ENCODE measurements around the gene SEPSECS. TPM values are rescaled to one million over a fixed set of nuclear protein-coding genes. Genes with fewer than 3 reads are reported as not detected.

The SEPSECS gene
- polyA plus RNA-seq, 1 donor: 10.2 TPM

DNA sequence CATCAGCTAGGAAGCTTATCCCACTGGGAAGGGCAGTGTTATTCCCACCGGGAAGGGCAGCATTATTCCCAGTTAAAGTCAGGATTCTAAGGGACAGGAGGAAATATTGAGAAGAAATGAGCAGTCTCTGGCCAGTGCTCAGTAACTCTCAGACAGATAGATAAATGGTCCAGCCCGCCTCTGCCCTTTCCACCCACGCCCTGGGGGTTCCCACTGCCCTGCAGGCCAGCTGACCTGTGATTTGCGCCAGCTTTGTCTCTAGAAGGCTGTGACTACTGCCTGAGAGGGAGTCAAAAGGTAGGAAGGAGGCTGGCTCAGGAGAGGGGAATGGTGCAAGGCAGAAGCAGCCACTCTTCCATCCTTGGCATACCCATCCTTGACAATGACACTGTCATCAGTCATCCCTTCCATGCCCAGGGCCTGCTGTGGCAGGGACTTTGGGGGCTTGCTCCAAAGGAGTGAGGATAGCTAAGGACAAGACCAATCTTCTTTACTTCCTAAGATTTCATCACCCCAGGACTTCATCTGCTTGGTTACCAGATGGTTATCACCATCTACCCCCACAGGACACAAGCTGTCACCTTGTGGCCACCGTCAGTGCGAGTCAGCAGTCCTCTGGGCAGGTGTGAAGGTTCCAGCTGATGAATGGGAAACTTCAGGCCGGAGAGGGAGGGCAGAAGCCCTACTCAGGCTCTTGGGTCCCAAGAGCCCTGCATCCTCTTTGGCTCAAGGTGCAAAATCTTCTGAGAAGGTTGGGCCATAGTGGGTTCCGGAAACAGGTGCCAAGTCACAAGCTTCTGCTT, 49.5 kb downstream of the SEPSECS start:
- no peak for DNase-seq (ENCODE audit: low read depth)

DNA sequence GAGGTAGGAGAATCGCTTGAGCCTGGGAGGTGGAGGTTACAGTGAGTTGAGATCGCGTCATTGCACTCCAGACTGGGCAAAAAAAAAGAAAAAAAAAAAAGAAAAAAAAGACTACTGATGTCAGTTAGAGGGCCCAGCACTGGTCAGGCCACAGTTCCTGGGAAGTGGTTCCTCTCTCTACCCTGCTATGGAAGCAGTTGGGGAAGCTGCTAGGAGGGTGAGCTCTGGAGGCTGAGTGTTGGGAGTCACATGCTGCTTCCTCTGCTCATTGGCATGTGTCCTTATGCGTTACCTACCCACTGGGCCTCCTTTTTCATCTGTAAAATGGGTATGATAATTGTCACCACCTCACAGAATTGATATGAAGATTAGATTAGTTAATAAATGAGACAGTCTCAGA, 50.7 kb downstream of the SEPSECS start:
- DNase-seq (ENCODE audit: low read depth): no peak

DNA sequence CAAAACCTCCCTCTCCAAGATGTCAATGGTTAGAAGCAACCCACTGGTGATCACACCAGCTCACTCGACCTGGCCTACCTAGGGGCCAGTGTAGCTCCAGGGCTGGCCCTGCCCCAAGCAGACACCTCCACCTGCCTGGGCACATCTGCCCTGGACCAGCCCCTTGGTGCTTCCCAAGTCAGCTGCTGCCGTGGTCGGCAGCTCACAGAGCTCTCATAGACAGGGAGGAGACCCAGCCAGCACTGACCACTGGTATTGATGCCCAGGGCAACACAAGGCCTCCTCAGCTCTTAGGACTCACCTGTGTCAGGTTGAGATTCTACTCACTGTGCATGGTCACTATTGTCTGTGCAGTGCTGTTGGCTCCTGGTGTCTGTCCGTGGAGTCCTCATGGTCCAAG, 51.7 kb downstream of the SEPSECS start:
- no peak for DNase-seq (ENCODE audit: low read depth)

DNA sequence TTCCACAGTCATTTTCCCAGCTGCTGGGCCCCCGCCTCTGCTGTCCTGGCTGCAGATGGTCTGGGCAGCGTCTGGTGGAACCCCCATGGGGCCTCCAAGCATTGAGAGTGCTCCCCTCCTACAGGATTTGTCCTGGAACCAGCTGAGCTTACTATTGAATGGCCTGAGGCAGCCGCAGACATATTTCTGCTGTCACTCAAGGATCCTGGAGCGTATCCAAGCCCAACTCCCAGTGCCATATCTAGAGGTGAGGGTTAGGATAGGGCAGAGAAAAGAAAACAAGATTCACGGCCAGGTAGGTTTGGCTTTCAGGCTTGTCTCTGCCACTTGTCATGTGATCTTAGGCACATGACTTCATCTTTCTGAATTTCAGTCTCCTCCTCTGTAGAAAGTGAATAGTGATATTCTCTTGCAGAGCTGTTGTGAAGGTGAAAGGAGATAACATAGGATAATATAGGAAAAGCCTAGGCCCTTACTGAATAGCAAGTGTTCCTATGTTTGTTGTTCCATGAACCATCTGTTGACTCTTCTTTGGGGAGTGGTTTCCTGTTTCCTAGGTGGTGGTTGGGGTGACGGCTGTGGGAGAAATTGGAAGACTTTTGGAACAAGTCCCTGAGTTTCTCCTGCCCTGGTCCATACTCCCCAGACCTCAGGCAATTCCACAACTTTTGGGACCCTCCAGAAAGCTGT, 52.3 kb downstream of the SEPSECS start:
- DNase-seq (ENCODE audit: low read depth): no peak

DNA sequence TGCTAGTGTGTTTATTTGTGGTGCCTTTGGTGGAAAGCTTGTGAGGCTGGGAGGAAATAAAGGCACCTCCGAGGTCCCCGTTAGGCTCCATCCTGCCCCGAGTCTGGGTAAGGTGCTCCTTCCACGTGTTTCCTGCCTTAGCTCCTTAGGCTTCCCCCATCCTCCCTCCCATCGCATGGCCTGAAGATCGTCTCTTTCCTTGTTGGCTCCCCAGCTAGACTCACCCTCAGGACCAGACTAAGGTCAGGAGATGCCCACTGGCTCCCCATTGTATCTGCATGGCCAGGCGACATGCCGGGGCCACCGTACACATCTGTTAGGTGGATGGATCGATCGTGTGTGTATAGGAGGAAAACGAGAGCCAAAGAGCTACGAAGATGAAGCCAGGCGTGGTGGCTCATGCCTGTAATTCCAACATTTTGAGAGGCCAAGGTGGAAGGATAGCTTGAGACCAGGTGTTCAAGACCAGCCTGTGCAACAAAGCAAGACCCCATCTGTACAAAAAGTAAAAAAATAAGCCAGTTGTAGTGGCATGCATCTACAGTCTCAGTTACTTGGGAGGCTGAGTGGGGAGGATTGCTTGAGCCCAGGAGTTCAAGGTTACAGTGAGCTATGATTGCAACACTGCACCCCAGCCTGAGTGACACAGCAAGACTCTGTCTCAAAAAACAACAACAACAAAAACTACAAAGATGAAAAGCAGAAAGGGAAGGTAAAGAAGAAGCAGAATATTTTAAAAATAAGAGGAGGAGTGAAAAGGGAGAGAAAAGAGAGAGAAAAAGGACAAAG, 53.7 kb downstream of the SEPSECS start:
- no peak for DNase-seq (ENCODE audit: low read depth)

DNA sequence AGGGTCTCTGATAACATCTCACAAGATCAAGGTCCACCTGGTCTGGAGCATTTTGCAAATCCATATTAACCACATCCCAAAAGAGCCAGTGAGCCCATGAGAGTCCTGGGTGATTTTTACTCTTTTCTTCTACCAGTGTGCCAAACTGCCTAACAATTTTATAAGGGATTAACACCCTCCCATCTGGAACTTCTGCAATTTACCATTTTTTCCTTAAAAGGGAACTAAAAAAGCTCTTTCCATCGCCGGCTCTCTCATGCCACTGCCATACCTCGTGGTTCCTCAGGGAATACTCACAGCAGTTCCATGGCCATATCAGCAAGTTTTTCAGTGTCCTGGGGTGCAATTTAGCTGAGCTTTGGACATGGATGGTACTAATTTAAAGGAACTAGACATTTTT, 55.7 kb downstream of the SEPSECS start:
- DNase-seq (ENCODE audit: low read depth): no peak

DNA sequence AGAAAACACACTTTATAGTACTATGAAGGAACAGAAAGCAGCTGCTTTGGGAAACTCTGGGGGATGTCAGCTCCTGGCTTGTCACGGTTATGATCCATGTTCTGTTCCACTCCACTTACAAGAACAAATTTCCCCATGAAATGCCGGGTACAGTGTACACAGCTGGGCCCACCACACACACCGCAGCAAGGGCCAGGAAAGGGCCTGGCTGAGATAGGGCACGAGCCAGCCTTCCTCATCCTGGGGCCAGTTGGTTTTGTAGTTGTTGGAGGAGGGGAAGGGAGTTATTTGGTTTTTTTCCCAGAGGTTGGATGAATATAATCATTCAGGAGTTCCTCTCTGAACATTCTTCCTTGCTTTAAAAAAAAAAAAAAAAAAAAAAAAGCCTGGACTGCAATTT, 56.8 kb downstream of the SEPSECS start:
- no peak for DNase-seq (ENCODE audit: low read depth)

DNA sequence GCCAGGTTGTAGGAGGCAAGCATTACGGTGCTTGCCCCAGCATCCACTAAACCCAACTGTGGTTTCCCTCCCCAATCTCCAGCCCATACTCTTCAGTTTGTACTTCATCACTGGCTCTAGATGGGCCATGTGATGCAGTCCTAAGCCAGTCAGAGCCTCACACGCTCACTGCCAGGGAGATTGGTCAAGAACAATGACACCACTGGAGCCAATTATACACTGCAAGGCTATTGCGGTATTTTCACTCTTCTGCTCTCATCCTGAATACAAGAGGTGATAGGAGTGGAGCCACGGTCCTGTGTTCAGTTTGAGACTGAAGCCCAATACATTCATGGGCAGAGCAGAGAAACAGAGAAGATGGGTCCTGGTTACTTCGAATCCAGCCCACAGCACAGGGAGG, 58.4 kb downstream of the SEPSECS start:
- no peak for DNase-seq (ENCODE audit: low read depth)

DNA sequence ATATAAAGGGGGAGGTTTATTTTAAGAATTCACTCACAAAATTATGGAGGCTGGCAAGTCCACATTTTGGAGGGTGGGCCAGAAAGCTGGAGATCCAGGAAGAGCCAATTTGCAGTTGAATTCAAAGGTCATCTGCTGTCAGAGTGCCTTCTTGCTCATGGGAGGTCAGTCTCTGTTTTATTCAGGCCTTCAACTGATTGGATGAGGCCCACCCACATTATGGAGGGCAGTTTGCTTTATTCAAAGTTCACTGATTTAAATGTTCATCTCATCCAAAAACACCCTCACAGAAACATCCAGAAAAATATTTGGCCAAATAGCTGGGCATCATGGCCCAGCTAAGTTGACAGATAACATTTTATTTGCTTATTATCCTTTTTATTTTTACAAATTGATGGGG, 59.5 kb downstream of the SEPSECS start:
- DNase-seq (ENCODE audit: low read depth): no peak

DNA sequence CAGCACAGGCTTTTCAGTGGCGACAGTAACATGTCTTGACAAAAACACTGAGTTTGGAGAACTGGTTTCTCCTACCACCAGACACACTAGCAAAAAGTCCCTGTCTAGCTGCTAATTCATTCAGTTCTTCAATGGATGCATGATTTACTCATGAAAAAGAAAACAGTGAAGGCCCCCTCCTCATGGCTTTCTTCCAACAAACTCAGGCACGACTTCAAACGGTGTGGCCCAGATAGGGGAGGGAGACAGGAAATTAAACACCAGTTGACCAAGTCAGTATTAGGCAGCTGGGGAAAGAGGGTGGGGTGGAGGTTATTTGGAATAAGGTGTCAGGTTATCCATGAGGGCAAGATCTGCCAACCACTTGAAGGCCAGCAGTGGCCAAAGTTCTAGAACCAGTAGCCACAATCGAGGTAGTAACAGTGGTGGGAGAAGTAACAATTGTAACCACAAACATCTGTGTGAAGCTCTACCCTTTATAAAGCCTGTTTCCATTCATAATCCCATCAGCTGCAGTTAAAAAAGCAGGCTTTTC, 60.2 kb downstream of the SEPSECS start:
- DNase-seq (ENCODE audit: low read depth): no peak

DNA sequence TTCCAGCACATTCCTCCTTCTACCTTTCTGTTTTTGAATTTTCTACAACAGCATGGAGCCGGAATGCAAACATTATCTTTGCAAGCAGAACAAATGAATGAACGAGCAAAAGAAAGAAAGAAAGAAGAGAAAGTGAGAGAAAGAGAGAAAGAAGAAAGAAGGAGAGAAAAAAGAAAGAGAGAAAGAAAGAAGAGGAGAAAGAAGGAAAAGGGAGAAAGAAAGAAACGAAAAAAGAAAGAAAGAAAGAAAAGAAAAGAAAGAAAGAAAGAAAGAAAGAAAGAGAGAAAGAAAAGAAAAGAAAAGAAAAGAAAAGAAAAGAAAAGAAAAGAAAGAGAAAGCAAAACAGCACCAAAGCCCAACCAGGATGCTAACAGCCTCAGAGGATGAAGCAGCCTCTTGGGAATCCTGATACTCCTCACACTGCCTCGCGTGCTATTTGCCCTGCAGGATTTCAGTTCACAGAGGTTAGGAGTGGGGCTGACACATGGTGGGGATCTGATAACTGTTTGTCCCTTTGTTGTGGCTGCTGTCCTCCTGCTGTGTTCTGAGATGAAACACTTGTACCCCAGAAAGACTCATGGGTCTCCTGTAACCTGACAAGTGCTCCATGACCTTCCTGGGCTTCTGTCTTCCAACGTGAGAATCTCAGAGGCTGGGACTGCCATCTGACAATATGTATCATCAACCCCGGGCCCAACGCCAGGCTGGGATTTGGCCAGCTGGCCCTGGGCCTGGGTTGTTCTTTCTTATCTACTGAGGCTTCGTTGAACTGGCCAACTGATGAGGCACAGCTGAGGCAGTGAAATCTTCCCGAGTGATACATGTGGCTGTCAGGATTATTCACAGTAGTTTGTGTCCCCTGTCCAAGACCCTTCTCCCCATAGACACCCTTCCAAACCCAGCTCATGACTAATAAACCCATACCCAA, 61.0 kb downstream of the SEPSECS start:
- no peak for DNase-seq (ENCODE audit: low read depth)

DNA sequence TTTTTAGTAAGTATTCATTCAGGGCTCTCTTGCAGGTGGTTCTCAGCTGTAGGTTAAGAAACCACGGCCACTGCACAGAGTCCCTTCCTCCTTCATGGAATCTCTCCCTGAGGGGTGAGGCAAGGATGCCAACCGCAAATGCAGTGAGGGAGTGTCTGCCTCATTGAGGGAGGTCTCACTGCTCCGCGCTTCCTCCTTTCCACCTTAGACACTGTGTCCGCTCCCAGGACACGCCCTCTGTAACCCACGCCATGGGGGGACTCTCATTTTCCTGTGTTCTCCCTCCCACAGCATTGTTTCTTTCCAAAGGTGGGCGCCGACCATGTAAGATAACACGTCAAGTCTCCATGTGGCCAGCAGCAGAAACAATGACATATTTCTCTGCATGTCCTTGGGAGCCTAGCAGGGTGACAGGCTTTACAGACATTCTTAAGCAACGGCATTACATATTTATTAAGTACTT, 63.2 kb downstream of the SEPSECS start:
- no peak for DNase-seq (ENCODE audit: low read depth)

DNA sequence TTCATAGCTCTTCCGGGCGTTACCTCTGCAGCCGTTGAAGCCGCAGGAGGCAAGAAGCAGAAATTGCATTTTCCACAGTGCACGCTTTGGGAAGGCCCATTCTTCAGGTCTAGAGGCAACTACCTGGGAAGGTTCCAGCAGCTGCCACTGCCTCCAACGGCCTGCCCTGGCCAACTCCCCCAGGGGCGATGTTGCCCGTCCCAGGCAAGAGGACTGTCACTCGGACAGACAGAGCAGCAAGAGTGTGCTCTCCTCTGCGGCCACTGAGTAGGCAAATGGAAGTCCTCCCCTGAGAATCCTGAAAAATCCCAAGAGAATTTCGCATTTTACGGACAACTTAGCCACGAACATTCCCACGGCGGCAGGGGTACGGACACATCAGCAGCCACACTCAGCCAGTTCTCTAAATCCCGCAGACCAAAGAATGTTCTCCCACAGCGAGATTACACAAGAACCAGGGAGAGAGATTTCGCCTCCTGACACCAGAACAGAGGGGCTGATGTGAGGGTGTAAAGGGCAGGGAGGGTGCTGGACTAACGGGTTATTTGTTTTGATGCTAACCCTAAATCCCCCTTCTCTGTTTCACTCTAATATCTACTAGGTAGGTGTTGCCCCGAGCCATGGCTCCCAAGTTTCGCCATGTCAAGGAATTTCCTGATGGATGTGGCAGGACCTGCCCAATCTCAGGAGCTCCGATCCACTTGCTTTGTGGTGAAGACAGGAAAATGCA, 63.8 kb downstream of the SEPSECS start:
- DNase-seq (ENCODE audit: low read depth): no peak

DNA sequence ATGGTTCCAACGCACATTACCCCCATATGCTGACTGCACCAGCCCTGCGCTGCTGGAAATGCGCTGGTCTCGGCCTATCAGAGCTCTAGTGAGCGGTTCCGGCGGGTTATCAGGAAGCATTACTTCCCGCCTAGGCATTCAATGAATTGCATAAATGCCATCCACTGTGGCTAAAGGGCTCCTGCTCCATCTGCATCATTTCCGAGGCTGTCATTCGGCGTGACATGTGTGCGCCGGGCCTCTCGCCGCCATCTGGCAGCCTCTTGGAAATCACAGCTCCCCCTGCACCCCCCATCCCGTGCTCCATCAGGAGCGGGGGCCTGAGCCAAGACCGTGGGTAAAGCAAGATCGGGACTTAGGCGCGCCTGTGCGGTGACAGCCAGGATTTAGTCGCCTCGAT, 64.4 kb downstream of the SEPSECS start:
- DNase-seq (ENCODE audit: low read depth): no peak

DNA sequence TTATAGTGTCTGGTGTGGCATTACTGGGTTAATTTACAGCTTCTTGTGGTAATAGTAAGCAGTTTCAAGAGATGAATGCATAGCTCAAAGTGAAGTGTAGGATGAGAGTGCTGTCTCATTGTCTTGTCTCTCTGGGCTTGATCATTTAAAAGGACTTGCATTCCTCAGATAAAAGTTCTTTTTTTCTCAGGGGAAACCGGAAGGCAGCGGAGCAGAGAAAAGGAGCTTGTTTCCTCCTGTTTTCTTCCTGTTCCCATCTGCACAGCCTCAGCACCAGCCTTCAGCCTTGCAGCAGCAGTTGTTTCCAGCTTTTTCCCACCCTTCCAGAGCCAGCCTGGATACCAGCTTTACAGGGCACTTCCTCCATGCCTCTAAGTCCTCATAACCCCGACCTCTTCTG, 68.1 kb downstream of the SEPSECS start:
- DNase-seq (ENCODE audit: low read depth): no peak

DNA sequence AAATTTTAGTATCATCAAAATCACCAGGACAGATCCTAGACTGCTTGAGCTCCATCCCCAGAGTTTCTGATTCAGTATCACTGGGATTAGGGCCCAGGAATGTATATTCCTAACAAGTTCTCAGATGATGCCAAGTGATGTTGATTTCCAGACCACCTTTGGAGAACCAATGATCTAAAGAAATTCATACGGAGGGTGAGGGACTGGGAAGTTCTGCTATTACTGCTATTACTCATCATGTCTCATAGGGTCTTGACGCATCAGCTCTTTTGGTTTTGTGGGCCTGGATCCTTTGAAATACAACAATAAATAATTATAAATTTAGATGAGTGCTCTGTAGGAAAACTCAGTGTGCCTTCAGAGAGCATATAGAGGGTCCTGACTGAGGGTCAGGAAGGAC, 69.7 kb downstream of the SEPSECS start:
- DNase-seq (ENCODE audit: low read depth): no peak

DNA sequence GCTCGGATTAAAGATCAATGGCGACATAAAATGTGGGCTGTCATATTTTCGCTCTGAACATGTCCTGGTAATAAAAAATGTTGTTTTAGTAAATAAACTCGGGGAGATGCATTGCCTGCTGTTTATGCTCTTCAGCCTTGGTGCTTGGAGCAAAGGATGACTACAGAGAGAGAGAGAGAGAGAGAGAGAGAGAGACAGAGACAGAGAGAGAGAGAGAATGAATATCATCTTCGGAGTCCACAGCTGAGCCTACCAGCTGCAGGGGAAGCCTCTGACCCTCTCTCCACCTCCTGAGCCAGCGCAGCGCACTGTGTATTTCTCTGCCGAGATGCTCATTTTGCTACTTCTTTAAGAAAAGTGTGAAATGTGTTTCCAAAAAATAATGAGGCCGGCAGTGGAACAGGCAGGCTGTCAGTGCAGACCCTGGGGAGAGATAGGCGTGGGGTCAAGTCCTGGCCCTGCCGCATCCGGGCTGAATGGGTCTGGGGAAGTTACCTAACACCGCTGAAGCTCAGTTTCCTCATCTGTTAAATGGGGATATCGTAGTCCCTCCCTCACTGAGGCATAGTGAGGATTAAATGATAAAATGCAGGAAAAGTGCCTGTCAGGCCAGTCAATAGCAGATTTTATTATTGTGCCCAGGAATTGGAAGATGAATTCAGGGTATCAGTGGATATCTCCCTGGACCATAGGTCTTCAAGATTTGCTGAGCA, 71.0 kb downstream of the SEPSECS start:
- no peak for DNase-seq (ENCODE audit: low read depth)

DNA sequence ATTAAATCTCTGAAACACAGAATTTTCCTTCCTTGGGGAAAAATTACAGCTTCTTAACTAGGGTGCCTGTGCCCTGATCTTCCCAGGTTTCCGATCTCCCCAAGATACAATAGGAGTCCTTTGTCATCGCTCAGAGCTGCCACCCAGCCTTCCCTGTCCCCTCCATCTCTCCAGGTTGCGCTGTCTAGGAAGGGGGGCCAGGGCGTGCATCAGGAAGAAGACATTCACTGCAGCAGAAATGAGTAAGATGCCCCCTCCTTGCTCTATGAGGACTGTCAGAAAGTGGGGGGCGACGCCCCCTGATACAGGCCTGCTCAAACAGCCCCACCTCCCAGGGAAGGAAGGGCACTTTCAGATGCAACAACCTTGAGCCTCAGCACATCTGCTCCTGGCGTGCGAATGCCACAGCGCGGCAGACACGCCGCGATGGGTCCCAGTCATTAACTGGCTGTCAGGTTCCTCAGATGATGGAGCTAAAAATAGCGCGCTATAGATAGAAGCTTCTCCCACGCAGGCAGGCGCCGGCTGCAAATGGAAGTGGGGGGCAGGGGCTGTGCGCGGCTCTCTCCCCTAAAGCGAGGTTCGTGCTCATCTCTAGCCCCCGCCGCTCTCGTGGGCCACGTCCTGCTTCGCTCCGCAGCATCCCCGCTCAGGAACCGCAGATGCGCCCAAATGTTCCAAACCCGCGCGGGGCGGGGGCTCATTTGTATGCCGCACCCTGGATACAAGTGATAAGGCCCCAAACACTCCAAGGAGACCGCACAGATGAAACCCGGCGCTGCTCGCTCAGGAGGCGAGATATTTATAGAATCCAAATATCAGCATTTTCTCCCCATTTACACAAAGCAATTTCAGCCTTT, 71.9 kb downstream of the SEPSECS start:
- DNase-seq (ENCODE audit: low read depth): no peak

DNA sequence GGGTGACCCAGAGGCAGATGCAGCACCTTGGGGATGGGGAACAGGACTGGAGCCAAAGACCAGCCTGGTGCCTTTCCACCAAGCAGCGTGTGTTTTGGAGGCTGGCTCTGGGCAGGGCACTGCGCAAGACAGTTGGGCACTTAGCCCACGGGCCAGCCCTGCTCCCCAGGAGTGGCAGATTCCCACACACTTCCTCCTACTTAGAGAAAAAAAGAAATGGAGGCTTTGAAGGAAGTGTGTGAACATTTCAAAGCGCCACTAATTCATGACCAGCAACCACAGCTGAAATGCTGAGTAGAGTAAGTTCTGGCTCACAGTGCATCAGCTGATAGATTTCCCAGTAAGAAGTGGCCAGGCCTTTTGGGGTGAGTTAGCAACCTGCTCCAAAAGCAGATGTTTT, 74.6 kb downstream of the SEPSECS start:
- no peak for DNase-seq (ENCODE audit: low read depth)

All from forelimb muscle (tissue), 1 donor.